SW 1271 (cell line): ENCODE results near the gene HHLA2.

ENCODE experiments used
- DNase-seq, 2 experiments: peaks; one replicate each; lab custom pipeline; 2025; lab: John Stamatoyannopoulos, UW

Gene HHLA2

DNA sequence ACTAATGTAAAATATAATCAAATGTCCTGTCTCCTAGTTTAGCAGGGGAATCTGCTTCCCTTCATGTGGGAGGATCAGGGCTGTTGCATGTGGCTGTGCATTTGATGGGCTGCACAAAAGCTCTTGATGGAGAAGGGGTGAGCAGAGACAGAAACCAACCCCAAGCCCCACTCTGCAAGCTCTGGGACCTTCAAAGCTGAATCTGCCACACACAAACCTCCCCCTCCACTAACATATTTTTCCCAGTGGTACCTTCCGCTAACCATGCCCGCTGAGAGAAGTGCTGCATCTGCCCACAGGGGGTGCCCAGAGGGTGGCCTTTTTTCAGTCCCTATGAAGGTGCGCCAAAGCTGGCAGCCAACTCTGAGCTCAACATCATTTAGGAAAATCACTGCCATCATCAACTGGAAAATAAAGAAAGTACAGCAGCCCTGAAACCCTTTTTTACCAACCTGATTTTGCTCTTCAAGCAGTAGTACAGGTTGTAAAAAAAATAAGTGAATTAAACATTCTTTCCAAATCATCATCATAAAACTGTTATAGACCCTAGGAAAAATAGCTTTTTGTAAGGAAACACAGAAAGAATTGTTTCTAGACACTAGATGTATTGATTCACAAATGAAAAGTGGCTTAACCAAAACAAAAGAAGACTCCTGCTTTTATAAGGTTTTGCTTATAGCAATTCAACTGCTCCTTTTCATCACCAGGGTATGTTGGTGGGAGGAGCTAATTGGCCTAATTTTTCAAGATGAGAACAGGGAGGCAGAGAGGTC lies 97.0 kb downstream of the HHLA2 start:
- no peak for DNase-seq

DNA sequence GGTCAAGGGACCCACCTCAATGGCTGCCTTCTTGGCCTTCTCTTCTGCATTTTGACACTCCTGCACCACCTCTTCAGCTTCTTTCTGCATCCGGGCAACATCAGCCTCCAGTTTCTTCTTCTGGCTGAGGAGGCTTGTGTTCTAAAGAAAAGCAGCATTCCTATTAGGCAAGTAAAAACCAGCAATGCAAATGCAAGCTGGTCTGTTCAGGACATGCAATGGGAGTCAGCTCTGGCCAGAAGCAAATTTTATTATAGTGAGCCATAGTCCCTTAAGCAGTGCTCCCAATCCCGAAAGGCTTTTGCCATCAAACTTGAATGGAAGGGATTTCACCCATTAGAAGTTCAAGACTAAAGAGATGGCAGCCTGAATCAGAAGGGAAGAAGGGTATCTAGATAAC lies 97.7 kb downstream of the HHLA2 start:
- DNase-seq = no peak

DNA sequence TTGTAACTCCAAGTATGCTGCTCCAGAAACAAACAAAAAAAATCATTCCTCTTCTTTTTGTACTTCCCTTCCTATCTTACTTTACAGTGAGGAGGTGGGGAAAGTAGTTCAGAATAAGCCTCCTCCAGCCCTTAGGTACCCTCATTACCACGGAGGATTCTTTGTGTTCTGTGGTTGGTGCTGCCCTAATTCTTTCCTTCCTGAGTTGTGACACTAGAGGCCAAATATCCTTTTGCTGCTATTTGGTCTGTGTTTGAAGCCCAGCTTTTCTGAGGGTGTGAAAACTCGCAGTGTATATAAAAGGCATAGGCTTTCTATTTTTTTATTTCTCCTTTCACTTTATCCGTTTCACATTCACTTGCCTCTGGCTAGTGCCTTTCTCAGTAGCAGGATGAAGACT lies 98.2 kb downstream of the HHLA2 start:
- no peak for DNase-seq

DNA sequence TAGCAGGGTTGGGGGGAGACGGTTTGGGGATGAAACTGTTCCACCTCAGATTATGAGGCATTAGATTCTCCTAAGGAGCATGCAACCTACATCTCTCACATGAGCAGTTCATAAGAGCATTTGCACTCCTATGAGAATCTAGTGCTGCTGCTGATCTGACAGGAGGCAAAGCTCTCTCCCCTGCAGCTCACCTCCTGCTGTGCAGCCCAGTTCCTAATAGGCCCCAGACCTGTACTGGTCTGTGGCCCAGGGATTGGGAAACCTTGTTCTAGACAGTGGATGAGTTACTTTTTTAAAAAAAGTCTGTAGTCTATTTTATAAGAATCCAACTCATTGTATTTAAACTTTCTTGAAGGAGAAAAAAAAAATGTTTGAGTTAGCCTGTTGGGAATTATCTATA lies 100.0 kb downstream of the HHLA2 start:
- no peak for DNase-seq

DNA sequence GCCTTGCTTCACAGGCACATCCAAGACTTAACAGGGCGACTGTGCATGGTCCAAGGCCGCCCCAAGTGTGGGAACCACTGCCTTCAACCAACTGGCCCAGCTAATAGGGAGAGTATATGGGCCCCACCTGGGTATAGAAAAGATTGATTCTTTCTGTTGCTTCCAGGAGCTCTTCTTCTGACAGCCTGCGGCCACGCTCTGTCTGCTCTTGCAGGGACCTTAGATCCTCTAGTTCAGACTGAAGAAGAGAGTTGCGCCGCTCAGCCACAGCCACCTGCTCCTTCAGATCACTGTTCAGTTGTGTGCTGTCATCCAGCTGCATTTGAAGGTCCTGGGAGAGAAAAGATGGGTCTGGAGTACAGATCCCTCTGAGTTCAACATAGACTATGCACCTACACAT lies 102.2 kb downstream of the HHLA2 start:
- DNase-seq = no peak

DNA sequence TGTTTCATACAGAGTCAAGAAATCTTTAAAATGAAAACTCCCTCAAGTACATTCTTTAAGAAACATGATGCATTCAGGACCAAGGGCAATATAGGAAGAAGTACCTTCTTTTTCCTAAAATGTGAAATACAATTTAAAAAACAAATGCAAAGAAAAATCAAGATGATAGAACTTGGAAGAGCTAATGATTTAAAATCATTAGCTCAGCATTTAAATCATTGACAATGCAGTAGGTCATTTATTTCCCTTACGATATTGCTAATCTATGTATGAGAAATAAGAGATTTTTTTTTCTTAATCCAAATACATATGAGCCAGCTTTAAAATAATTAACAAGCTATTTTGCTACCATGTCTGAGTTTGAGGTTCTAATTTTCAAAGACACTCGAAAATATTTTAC lies 105.5 kb downstream of the HHLA2 start:
- DNase-seq = no peak

DNA sequence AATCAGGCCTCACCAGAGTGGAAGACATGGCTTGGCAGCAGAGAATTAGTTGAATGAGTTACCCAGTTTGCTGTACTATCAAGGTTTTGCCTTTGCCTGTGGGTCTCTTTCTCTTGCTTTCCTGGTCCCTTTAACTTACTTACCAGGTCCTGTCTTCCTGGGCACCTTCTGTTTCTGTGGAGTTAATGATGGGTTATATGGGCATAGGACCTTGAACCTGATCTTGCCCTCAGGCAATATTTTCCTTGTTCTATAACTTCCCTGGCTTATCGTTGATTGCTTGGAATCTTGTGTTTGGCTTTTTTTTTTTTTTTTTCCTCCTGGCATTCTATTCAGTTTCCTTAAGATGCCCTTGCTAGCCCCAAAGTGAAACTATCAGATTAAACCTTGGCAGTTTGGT lies 106.8 kb downstream of the HHLA2 start:
- DNase-seq = no peak

DNA sequence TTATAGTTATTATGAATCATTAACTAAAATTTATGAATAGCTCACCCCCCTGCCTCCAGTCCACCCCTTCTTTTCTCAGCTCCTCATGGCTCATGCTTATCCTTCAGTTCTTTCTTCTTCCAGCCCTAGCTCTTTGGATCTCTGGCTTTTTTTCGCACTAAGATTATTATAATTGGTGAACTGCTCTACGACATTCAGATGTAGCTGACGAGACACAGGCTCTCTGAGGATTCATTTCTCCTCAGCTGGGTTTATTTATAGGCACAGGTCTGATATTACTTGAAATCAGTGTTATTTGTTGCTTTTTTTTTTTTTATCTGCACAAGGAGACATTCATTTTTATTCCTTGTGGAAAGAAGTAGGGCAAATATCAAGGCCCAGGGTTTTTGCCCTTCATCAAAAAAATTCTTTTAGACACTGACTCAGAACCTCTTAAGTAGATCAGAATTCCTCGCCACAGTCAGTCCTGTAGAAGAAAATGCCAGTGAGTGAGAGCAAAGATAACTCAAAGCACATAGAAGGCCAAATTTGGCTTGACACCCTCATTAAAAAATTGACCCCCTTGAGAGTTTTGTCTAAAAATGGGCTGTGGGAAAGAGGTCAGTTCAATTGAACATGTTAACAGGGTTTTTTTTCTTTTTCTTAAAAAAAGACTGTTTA lies 107.5 kb downstream of the HHLA2 start:
- no peak for DNase-seq

DNA sequence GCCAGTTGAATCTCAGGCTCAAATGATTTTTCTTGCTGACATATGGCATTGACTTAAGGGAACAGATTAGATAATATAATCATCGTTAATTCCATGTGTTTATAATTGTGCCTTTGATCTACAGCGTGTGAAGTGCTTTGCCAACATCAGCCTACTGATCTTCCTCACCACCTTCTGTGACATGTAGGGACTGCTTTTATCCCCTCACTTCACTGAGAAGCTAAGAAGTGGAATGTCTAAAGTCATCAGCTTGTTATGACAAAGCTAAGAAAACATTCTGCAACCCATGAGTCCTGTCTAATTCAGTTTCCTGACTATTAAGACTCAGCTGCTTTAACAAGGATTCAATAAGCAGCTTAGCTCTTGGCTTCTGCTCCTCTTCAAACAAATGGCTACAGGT lies 108.0 kb downstream of the HHLA2 start:
- DNase-seq = no peak

DNA sequence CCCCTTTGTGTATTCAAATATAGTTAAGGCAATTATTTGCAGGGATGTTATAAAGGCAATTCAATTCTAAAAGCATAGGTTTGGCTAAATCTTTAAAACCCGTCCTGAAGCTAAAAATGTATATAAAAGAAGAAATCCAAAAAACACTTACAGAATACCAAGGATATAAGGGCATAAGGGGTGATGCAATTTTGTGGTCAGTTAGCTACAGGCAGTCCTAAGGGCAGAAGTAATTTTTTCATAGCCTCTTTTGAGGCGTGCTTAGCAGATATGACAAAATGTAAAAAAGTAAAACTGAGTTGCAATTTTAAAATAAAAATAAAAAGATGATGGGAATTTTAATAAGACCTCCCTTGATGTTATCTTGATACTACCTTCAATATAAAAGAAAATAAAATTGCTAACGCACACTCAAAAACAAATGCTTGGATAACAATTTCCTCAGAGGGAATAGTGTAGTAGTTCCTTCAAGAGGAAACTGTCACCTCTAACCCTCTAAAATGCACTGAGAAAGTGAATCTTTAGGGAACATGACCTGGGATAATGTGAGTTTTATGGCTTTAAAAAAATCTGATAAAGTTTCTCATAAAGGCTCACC lies 109.8 kb downstream of the HHLA2 start:
- no peak for DNase-seq

DNA sequence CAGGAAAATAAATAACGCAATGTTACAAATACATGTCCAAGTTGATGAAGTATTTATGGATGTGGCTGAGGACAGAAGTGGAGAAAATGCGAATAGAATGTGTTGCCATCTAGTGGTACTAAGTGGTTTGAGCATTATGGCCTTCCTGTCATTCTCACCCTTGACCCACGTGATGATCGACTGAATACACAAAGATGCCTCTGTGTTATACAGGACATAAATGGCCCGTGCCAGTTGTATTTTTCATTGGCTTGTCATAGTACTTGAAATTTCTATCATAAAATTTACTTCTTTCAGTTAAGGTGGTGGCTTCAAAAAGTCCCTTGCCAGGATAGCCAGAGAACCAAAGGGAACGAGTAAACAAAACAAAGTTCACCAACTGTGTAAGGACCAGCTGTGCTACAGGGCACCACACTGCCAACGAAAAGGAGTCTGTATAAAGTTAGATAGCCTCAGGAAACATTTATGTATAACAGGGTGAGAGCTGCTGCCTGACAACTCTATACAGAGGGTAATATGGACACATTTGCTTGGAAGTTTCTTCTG lies 110.4 kb downstream of the HHLA2 start:
- DNase-seq = peak in 1 of 2 experiments; percentile 45

DNA sequence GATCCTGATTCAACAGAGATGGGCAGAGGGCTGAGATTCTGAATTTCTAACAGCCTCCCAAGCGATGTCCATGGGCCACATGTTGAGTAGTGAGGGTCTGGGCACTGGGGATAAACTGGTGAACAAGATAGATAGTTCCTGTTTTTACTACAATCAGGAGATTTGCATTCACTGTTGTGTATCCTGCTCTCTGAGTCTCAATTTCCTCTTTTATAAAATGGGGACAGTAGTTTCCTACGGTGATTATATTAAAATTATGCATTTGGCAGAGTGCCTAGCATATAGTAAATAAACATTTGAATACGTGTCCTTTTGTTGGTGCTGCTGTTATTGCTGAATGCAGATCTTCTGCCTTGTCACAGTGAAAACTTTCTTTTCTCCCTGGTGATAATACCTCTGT lies 111.5 kb downstream of the HHLA2 start:
- DNase-seq = no peak

DNA sequence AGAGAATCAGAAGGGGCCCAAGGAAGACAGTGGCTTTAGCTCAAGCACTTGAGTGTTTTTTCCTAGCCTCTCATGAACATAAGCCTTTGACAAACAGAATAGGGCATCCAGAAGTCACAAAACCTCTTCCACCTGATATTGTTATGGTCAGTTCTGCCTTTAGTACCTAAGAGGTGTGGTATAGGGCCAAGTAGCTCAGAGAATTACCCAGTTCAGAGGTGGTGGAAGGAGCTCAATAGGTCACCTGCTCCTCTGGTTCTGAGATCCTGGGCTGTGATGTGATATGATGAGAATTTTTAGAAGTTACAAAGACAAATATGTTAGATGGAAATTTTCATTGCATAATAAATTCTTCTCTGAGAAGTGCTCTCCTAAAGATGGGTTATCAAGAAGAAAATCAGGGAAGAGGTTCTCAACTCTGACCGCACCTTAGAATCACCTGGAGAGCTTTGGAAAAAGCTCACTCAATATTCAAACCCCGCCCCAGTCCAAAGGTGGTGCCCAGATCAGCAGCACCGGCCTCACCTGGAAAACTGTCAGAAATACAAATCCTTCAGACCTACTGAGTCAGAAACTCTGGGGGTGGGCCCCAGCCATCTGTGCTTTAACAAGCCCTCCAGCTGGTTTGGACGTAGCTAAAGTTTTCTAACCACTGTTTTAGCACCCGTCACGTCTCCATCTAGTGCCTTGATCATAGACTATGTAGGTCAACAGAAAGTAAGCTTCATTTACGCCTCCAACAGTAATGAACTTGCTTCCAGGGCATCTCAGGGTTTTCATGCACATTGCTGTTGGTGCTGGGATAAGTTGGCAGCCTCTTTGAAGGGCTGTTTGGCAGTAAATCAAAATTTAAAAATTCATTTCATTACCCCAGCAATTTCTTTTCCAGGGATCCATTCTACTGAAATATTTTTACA lies 112.8 kb downstream of the HHLA2 start:
- no peak for DNase-seq

DNA sequence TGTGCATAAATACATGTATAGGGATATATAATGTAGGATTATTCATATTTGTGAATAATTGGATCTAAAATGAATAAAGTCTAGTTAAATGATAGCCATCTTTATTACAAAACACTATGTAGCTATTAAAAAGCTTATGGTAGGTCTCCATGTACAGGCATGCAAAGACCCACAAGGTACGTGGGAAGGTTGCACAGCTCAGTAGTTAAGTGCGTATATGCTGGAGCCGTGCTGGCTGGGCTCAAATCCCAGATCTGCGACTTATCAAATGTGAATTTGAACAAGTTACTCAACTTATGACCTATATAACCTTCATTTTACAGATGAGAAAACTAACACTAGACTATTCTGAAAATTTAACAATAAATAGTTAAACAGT lies 113.4 kb downstream of the HHLA2 start:
- no peak for DNase-seq

DNA sequence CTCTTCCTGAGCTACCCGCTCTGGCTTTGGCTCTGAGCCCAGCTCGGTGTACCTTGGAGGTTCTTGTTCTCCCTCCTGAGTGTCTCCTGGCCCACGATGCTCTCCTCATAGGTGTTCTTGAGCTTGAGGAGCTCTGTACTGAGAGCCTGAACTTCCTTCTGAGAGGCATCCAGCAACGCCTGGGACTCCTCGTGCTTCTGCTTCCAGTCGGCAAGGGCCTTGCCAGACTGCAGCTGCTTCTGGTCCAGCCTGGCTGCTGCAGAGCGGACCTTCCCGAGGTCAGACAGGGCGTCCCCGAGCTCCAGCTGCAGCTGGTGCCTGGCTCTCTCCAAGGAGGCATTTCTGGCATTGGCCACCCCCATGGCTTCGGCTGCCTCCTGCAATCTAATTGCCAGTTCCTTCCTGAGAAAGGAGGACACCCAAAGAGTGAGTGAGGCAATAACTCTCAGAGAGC lies 114.2 kb downstream of the HHLA2 start:
- no peak for DNase-seq

DNA sequence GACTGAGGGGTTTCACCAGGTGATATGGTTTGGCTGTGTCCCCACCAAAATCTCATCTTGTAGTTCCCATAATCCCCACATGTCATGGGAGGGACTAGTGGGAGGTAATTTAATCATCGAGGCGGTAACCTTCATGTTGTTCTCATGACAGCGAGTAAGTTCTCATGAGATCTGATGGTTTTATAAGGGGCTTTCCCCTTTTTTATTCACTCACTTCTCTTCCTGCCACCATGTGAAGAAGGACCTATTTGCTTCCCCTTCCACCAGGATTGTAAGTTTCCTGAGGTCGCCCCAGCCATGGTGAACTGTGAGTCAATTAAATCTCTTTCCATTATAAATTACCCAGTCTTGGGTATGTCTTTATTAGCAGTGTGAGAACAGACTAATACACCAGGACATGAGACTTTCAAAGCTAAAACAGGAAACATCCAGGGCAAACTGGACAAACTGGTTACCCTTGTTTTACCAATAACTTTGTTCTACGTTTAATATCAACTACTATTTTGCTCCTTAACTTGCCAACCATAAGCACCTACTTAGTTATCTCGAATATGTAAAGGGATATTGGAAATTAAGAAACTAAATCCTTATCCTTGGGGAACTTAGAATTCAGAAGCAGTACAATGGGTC lies 115.9 kb downstream of the HHLA2 start:
- no peak for DNase-seq

DNA sequence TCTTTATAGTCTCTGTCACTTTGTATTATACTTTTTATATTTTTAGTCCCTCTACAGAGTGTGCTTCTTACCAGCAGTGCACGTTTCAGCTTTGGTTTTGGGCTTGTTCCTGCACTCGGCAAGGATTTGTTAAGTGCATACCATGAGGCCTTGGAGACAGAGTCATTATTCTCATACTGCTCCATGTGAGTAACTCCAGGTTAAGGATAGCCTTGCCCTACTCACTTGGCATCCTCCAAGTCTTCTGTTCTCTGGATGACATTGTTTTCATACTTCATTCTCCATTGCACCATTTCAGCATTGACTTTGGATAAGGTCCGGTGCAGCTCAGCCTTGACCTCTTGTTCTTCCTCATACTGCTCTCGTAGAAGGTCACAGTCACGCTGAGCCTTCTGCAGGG lies 117.7 kb downstream of the HHLA2 start:
- DNase-seq = no peak

DNA sequence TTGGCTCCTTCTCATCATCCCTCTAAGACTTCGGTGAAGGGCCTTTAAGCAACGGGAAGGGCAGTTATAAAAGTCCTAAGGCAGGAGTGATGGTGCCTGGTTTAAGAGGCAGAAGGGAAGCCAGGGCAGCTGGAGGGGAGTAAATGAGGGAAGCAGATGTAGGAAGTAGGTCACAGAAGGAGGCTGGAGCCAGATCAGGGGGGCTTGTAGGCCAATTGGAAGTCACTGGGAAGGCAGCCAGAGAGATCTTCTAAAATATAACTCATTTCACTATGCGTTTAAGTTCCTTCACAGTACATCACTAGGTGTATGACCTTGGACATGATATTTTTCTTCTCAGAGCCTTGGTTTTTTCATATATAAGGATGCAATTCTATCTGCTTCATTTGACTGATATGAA lies 119.3 kb downstream of the HHLA2 start:
- no peak for DNase-seq

DNA sequence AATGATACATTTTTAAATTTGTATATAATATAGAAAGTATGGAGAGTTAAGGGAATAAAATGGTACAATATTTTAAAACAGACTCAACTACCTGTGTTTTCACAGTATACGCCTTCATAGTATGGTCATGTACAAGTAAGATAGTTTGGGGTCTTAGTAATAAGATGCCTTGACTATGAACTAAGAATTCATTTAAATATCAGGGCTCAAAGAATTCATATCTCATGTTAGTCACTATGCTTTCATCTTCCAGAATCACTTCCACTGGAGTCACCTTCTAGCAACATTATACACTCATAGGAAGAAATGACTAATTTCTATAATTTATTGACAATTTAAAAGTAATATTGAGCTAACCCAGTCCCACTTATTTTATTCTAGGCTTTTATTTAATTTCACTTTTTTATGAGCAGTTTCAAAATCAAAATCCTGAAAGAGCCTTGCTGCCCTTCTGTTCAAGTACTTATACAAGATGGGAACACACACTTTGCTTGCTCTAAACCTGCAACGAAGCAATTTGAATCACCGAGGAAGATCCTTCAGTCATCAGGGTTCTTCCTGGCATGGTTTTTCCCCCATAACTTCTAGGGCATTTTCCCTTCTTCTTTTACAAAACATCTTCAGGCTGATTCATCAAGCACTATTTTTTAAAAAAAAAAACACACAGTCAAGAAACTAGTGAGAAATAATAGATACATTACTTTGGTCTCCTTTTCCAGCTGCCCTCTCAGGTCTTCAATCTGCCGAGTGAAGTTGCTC lies 119.9 kb downstream of the HHLA2 start:
- no peak for DNase-seq

DNA sequence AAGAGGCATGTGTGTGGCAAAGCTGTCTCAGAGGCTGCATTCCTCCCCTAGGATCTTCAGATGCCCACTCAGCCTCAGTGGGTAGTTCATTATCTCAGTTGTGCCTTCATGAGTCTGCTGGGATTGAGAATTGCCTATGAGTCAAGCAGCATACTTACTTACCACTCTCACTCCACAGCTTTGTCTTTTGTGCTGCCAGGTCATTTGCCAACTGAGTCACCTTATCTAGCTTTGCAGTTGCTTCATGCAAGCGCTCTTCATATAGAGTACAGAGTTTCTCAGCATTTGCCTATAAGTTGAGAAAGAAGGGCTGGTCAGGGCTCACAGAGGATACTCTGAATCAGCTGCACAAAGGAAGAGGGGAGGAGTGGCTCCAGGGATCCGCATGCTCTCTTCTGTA lies 124.6 kb downstream of the HHLA2 start:
- no peak for DNase-seq
